HG03460 (cell line): ENCODE measurements around the gene NUDT6.
"Not testable (repeated sequence)": the region's sequence is repeated elsewhere in the genome, so short reads cannot be mapped to it uniquely, and the experiment has no call there.

Source experiments
- ATAC-seq: cut with Tn5 transposase; IDR thresholded peaks from one replicate; pipeline ENCODE4 v1.9.1; 2021; ENCODE audit not compliant: unreplicated experiment

NUDT6 gene

GRCh38 chr4:122879001-122879400 is 43.4 kb downstream of the NUDT6 start:
- ATAC-seq: no peak

GRCh38 chr4:122876456-122876855 is 45.9 kb downstream of the NUDT6 start:
- no peak for ATAC-seq

DNA sequence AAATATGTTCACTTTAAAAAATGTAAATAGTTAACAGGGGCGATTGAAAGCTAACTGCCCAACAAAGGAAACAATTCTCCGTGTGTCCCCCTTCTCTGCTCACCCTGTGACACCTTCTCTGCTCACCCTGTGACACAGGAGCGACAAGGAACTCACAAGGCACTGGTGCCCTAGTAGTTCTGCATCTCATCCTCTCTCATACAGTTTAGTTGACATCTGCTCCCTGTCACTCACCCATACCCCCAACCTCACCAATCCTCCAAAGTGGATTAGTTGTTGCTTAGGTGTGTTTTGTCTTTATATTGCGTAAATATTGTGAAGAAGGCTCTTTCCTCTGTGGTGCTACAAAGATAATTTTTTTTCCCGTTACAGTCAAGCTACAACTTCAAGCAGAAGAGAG is 46.4 kb downstream of the NUDT6 start:
- ATAC-seq: no peak

DNA sequence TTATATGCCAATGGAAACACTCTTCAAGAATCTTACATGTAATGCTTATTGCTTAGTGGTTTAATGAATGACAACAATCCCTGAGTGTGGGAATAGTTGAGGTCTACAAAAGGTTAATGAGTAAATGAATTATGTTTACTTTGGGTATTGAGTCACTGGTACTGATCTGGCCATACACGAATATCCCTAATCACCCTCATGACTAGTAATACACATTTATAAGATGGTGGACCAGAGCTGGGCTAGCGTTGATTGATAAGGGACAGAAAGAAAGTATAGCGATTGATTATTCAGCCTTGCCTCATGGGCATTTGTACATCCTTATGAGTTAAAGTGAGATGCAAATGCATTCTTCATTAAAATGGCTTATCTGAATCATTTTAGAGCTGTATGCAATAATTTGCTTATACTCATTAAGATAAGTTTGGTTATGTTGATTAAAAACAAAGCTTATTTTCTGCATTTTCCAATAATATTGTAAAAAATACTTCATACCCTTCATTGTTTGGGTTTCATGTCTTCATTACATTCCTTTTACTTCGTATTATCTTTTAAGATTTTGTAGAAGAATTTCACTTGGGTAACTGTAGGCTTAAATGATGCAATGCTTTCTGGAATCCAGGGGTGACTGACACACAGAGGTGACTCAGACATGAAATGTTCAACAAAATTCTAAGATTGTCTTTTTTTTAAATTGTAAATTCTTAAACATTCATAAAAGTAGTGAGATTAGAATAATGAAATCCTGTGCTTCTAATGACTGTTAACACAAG is 48.4 kb downstream of the NUDT6 start:
- ATAC-seq: no peak

DNA sequence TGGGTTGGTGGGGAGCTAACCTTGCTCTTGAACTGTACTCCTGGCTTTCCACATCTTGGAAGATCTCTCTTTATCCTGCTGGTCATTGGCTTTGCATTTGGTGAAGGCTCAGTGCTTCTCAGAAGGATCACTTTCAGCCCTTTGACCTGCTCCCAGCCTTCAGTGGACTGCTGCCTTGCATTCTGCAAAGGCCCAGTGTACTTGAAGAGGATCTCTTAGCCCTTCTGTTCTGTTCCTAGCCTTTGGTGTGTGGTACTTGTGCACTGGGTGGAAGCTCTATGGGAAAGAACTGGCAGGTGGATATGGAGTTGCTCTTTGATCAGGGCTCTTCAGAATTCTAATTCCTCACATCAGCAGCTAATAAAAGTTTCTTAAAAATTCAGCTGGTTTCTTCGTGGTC is 49.3 kb downstream of the NUDT6 start:
- no peak for ATAC-seq

GRCh38 chr4:122868235-122868634 is 54.2 kb downstream of the NUDT6 start:
- ATAC-seq: not testable (repeated sequence)

DNA sequence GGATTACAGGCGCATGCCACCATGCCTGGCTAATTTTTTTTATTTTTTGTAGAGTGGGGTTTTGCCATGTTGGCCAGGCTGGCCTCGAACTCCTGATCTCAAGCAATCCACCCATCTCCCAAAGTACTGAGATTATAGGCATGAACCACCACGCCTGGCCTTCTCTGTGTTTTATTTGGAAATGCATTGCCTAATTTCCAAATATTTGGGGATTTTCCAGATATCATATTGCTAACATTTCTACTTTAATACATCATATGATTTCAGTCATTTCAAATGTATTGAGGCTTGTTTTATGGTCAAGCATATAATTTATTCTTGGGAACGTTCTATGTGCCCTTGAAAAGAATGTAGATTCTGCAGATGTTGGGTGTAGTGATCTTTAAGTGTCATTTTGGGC is 57.0 kb downstream of the NUDT6 start:
- ATAC-seq: no peak

- ATAC-seq: no peak
Measured at GRCh38 chr4:122863639-122864038, 58.8 kb downstream of the NUDT6 start.

- ATAC-seq: no peak
Measured at GRCh38 chr4:122861172-122861943, 61.0 kb downstream of the NUDT6 start.

DNA sequence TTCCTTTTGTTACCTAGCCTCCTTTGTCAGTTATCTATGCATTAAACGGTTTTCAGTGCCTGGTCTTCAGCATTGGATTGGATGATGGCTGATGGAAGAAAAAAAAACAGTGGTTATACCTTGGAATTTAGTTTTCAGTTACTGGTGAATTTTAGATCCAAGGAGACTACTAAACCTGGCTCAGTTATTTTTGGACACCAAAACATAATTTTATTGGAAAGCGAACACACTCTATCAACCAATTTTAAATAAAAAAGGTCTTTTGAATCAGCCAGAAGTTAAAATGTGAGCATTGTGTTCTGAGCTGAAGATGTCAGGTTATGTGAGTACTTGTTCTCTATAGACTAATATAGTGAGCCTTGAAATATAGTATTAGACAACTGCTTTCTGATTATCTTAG is 63.7 kb downstream of the NUDT6 start:
- ATAC-seq: no peak

- ATAC-seq: no peak
Measured at GRCh38 chr4:122857160-122857559, 65.2 kb downstream of the NUDT6 start.

DNA sequence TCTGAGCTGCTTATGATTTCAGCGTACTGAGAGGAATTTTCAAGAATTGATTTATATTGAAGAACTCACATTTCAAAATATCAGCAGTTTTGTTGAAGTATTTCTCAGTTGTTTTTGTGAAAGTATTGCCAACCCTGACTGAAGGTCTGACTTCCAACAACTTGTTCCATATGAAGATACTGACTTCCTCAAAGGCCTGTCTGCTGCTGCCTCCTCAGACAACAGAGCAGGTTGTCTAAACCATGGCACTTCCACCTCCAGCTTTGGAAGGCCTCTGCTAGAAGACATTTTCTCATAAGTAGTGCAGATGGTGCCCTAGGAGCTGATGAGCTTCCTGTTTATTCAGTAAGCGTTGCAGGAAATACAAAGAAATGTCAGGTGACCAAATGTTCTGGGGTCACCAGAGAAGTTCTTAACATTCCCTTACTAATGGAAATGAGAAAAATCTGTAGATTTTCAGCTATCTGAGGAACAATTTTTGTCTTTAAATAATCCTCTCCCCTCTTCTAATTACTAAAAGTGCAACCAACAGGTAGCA is 67.0 kb downstream of the NUDT6 start:
- no peak for ATAC-seq

DNA sequence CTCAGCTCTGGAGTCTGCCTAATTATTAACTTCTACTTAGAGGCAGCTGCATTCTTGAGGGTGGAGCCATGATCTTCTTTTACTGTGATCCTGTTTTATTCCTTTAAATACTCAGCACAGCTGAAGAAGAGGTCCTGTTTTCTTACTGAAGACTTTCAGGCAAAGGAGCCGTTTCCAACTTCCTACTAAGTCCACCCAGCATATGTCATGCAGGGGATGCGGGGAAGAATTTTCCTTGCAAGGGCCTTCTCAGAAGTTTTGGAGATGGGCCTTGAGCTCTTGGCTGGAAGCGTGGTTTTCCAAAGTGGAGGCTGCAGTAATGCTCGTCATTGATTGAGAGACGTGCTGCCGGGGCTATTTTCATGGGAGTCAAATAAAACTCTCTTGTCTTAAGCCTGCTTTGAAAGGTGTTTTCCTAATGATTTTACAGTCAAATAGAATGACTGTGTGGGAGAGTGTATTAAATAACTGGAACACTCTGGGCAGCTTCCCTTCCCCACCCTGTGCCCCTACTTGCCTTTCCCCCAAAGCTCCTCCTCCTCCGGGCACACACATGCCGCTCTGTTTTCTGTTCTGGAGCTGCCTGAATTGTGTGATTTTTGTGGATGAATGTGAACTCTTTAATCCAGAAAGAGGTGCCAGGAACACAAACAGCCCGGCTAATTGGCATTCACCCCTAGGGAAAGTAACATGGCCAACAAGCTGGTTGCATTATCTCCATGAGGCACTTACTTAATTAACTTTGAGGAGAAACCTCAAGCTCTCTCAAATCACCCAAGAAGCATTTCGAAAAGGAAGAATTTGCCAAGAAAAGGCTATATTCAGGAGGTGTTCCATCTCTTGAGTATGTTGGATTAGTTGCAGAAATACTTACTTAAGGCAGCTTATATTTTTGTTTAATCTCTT is 67.7 kb downstream of the NUDT6 start:
- no peak for ATAC-seq

DNA sequence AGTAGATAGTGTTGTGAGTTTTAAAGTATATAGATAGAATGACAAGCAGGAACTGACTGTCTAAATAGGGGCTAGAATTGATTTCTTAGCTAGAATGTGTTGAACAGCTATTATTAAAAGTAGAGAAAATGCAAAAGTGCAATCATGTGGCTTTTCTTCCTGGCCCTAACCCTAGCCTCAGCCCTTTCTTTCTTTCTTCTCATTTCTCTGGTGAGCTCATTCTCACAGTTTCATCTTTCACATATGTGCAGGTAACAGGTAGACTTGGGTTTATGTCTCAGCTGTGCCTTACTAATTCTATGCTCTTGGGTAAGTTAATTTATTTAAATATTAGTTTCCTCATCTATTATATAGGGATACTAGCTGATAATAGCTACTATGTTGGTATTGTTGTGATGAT is 70.8 kb downstream of the NUDT6 start:
- no peak for ATAC-seq

DNA sequence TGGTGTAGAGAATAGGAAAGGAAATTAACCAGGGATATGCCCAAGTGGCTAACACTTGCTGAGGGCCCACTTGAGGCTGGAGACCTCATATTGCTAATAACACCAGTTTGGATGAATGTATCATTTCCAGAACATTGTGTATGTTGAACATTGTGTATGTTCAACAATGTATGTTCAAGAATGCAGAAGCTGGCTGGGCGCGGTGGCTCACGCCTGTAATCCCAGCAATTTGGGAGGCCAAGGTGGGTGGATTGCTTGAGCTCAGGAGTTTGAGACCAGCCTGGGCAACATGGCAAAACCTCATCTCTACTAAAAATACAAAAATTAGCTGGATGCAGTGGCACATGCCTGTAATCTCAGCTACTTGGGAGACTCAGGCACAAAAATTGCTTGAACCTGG is 72.6 kb downstream of the NUDT6 start:
- not testable (repeated sequence) for ATAC-seq

- no peak for ATAC-seq
Measured at GRCh38 chr4:122847931-122848330, 74.5 kb downstream of the NUDT6 start.

- no peak for ATAC-seq
Measured at GRCh38 chr4:122845760-122846159, 76.6 kb downstream of the NUDT6 start.

- no peak for ATAC-seq
Measured at GRCh38 chr4:122845066-122845465, 77.3 kb downstream of the NUDT6 start.

DNA sequence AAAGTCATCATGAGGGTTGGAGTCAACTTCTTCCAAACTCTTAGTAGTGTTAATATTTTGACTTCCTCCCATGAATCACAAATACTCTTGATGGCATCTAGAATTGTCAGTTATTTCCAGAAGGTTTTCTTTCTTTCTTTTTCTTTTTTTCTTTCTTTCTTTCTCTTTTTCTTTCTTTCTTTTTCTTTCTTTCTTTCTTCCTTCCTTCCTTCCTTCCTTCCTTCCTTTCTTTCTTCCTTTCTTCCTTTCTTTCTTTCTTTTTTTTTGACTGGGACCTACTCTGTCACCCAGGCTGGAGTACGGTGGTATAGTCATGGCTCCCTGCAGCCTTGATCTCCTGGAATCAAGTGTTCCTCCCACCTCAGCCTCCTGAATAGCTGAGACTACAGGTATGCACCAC is 78.0 kb downstream of the NUDT6 start:
- ATAC-seq: not testable (repeated sequence)

DNA sequence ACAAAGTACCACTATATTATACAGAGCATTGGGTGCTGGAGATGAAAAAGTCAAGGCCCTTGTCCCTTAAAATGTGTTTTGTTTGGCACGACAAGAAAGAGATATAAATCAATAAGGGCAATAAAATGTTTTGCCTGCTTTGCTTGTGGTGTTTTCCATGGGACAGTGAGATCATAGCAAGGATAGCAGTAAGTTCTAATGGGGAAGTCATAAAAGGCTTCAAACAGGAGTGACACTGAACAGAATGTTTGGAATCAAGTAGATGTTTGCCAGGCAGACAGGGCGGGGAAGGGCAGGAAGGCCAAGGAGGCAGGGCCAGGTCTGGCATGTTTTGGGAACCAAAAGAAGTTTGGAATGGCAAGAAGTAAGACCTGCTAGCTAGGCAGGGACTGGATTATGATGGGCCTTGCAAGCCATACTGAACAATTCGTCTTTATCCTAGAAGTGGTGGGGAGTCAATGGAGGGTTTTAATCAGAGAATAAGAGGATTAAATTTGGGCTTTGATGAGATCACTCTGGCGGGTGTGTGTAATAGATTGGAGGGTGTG is 79.3 kb downstream of the NUDT6 start:
- no peak for ATAC-seq
